Endothelial cell (in vitro differentiated cells): ENCODE data around the gene SMG1. TPM values are rescaled to one million over a fixed set of nuclear protein-coding genes. Genes with fewer than 3 reads are reported as not detected.

Experiments
- DNase-seq: peaks from one replicate; pipeline ENCODE4 v3.0.0; 2021; ENCODE audit warnings: low spot score
- H3K27ac Mint-ChIP-seq: one replicate; pipeline ENCODE4 v1.8.0; 2021; ENCODE audit warnings: mixed read lengths, inconsistent platforms; ENCODE audit not compliant: unreplicated experiment
- H3K27me3 Mint-ChIP-seq: one replicate; pipeline ENCODE4 v1.8.0; 2021; ENCODE audit warnings: mild to moderate bottlenecking, moderate library complexity, mixed read lengths, inconsistent platforms; ENCODE audit not compliant: unreplicated experiment
- H3K36me3 Mint-ChIP-seq: one replicate; pipeline ENCODE4 v1.8.0; 2021; ENCODE audit warnings: mild to moderate bottlenecking, low read depth, mixed read lengths, inconsistent platforms; ENCODE audit not compliant: unreplicated experiment
- H3K4me1 Mint-ChIP-seq: one replicate; pipeline ENCODE4 v1.8.0; 2021; ENCODE audit warnings: mild to moderate bottlenecking, mixed read lengths, inconsistent platforms; ENCODE audit not compliant: unreplicated experiment
- H3K4me3 Mint-ChIP-seq: one replicate; pipeline ENCODE4 v1.8.0; 2021; ENCODE audit warnings: mild to moderate bottlenecking, mixed read lengths, inconsistent platforms; ENCODE audit not compliant: unreplicated experiment
- H3K9me3 Mint-ChIP-seq: one replicate; pipeline ENCODE4 v1.8.0; 2021; ENCODE audit warnings: mixed read lengths, inconsistent platforms; ENCODE audit not compliant: unreplicated experiment
- CTCF ChIP-seq: fragments of 200-600 bp; sonication (generic); IDR thresholded peaks from one replicate; pipeline ENCODE4 v1.5.0; 2021; ENCODE audit warnings: antibody characterized with exemption; ENCODE audit not compliant: unreplicated experiment
- total RNA-seq: library from RNA; stranded (reverse); fragmentation: NEBNext Ultra II Directional; extraction: Animal tissue kit (Norgen Biotek cat#: 25700); gene quantifications from one replicate; pipeline ENCODE4 v1.2.1, GENCODE V29; 2021; ENCODE audit not compliant: unreplicated experiment

The SMG1 gene
- total RNA-seq, 1 donor from 2014 or later: 70.1 TPM

- no peak for DNase-seq
- Mint-ChIP-seq H3K9me3 (no peaks in the 10 kb centered on the region), H3K4me1 (no peaks in the 10 kb centered on the region), H3K27me3 (no peaks in the 10 kb centered on the region), H3K36me3 (no peaks in the 10 kb centered on the region), H3K27ac (no peak overlapping the region), H3K4me3 (no peak overlapping the region)
- no peak for TF ChIP-seq CTCF
Observed at GRCh38 chr16:18950469-18951185, 24.4 kb upstream of the SMG1 start.

- Mint-ChIP-seq H3K27me3 (no peaks in the 10 kb centered on the region), H3K27ac (no peak overlapping the region), H3K4me1 (no peaks in the 10 kb centered on the region), H3K4me3 (no peak overlapping the region), H3K9me3 (no peaks in the 10 kb centered on the region), H3K36me3 (no peaks in the 10 kb centered on the region)
- no peak for TF ChIP-seq CTCF
- DNase-seq: no peak
Observed at GRCh38 chr16:18948372-18949020, 22.3 kb upstream of the SMG1 start.

- no peak for DNase-seq
- H3K4me3 Mint-ChIP-seq: no peak overlapping the region
- H3K27ac Mint-ChIP-seq: no peak overlapping the region
- no peak for TF ChIP-seq CTCF
- no peaks in the 10 kb centered on the region for H3K36me3 Mint-ChIP-seq
- H3K27me3 Mint-ChIP-seq: no peaks in the 10 kb centered on the region
- H3K9me3 Mint-ChIP-seq: no peaks in the 10 kb centered on the region
- H3K4me1 Mint-ChIP-seq: no peaks in the 10 kb centered on the region
Observed at GRCh38 chr16:18945233-18945632, 19.0 kb upstream of the SMG1 start.

GRCh38 chr16:18943414-18943813 is 17.2 kb upstream of the SMG1 start:
- Mint-ChIP-seq H3K4me3 (no peak overlapping the region), H3K27me3 (no peaks in the 10 kb centered on the region), H3K4me1 (no peaks in the 10 kb centered on the region), H3K27ac (no peak overlapping the region), H3K9me3 (no peaks in the 10 kb centered on the region), H3K36me3 (no peaks in the 10 kb centered on the region)
- TF ChIP-seq CTCF: no peak
- no peak for DNase-seq

- no peak overlapping the region for H3K27ac Mint-ChIP-seq
- H3K4me3 Mint-ChIP-seq: no peak overlapping the region
- H3K4me1 Mint-ChIP-seq: peaks cover 1% of the 10 kb centered on the region
- no peak for TF ChIP-seq CTCF
- H3K36me3 Mint-ChIP-seq: no peaks in the 10 kb centered on the region
- DNase-seq: no peak
- H3K27me3 Mint-ChIP-seq: peaks cover 2% of the 10 kb centered on the region
- no peaks in the 10 kb centered on the region for H3K9me3 Mint-ChIP-seq
Observed at GRCh38 chr16:18942061-18942460, 15.9 kb upstream of the SMG1 start.
